Fibroblast of villous mesenchyme (primary cell): ENCODE results near the gene SSBP3. TPM values are rescaled to one million over a fixed set of nuclear protein-coding genes. Genes with fewer than 3 reads are reported as not detected.
A peak's percentile ranks its signal among the peaks of the same experiment; 100 is the strongest.
"Not testable (repeated sequence)": the region's sequence is repeated elsewhere in the genome, so short reads cannot be mapped to it uniquely, and the experiment has no call there.

ENCODE experiments used
- DNase-seq: peaks from one replicate; pipeline ENCODE4 v3.0.0-alpha.2; 2010; ENCODE audit warnings: low read depth
- H3K4me3 ChIP-seq: 2 replicates; pipeline ENCODE4 v1.5.1; 2011; ENCODE audit warnings: low read depth, mild to moderate bottlenecking, low read length
- CTCF ChIP-seq: IDR thresholded peaks from 2 replicates; pipeline ENCODE4 v1.5.1; 2012; ENCODE audit warnings: low read depth, mild to moderate bottlenecking, low read length; ENCODE audit not compliant: insufficient read depth
- total RNA-seq: library from RNA; depleted of rRNA; stranded (reverse); fragments of >200 nt; gene quantifications from 2 replicates; pipeline ENCODE4 v1.2.3, GENCODE V29; 2012

The SSBP3 gene
- total RNA-seq, 1 donor: 15.1 TPM

- H3K4me3 ChIP-seq: no peak overlapping the region
- no peak for TF ChIP-seq CTCF
- peak; percentile 28 for DNase-seq
These were observed 13.8 kb downstream of the SSBP3 start for GRCh38 chr1:54392401-54392800.

- no peak overlapping the region for H3K4me3 ChIP-seq
- no peak for DNase-seq
- no peak for TF ChIP-seq CTCF
These were observed 14.6 kb downstream of the SSBP3 start for GRCh38 chr1:54391450-54392209.

DNA sequence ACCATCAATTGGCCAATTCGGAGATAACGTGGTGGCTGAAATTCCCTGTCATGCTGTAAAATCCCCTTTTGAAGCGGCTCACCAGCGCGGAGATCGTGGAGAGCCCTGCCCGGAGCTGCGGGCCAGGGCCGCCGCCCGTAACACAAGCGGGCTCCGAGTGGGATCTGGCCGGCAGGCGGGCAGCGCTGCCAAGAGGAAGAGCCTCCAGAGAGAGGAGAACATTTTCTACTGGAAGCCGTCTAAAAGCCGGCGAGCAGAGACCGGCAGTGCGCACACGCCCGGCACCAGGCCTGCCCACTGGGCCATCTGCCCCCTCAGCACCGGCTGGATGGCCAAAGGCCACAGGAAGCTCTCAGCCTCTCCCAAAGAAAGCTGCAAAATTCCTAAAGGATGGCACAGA is 15.5 kb downstream of the SSBP3 start:
- DNase-seq: no peak
- no peak for TF ChIP-seq CTCF
- no peak overlapping the region for H3K4me3 ChIP-seq

DNA sequence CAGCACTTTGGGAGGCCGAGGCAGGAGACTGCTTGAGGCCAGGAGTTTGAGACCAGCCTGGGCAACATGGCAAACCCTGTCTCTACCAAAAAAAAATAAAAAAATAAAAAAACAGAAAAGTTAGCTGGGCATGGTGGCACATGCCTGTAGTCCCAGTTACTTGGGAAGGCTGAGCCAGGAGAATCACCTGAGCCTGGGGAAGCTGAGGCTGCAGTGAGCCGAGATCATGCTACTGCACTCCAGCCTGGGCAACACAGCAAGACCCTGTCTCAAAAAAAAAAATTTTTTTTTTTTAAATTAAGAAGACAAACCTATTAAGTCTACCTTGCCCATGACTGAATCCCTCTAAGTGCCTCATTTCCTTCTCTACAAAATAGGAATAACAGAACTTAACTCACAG is 16.6 kb downstream of the SSBP3 start:
- H3K4me3 ChIP-seq, DNase-seq: not testable (repeated sequence)

DNA sequence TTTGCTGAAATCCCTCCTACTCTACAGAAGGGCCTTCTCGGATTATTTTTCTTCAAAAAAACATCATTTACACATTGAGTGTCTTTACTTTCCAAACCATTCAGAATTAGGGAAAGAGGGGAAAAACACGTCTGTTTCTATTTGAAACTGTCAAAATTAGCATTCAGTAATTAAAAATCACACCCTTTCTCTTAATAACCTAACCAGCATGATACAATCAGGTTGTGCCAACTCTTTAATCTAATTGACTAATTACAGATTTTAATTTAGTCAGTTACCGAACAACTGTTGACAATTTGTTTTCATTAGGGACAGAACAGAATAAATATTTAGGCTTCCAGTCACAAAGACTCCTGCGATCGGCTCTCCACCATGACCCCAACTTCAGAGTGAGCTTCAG is 18.8 kb downstream of the SSBP3 start:
- no peak for TF ChIP-seq CTCF
- no peak overlapping the region for H3K4me3 ChIP-seq
- DNase-seq: no peak

GRCh38 chr1:54385727-54386022 is 20.5 kb downstream of the SSBP3 start:
- no peak overlapping the region for H3K4me3 ChIP-seq
- TF ChIP-seq CTCF: no peak
- DNase-seq: no peak

DNA sequence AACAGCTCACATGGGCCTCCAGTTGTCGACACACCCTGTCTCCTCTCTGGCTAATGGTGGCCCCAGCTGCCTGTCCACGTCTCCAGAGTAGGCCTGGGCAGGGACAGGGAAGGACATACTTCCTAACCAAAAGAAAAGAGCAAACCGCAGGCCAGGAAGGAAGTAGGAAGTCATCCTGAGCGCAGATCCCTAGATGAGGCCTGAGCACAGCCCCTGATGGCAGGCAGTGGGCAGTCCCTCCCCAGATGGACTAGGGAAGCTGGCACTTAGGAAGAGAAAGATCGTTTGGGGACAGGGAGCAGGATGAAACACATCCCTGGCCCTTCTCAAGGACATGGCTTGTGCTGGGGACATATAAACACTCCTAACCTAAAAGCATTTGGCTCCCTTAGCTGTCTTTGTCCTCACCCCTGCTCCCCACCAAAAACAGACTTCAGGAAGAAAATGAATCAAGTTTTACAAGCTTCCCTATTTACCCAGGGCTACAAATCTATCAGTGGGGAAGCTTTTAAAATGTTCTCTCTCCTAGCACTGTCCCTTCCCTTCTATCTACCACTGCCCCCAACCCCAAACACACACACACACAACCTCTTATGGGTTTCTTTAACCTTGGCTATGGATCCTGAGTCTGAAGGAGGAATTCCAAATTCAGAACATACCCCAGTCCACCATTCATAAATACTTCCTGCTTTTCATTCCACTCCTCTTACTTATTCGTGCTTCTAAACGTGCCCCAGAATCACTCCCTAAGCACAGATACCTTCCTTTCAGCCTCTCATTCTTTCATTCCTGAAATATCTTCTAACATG is 21.1 kb downstream of the SSBP3 start:
- DNase-seq: peak; percentile 32
- H3K4me3 ChIP-seq: no peak overlapping the region
- TF ChIP-seq CTCF: no peak
